AG04449 (cell line): ENCODE measurements around the gene LDLRAD4.

ENCODE experiments used
- CTCF ChIA-PET: fragments of 350-600 bp; formaldehyde crosslinking; extraction: SDS; loops from one replicate; lab custom pipeline; 2021; ENCODE audit warnings: antibody characterized with exemption; lab: Yijun Ruan, JAX
- POLR2A ChIA-PET: fragments of 400-600, 350-600 bp; formaldehyde crosslinking; extraction: SDS; loops from one replicate; lab custom pipeline; 2020; ENCODE audit warnings: antibody characterized with exemption, inconsistent platforms; lab: Yijun Ruan, JAX
- DNase-seq: peaks from one replicate; pipeline ENCODE4 v3.0.0-alpha.2; 2010; ENCODE audit warnings: low read depth, low spot score
- H3K4me3 ChIP-seq: 2 replicates; pipeline ENCODE4 v1.5.1; 2011; ENCODE audit warnings: low read depth, mild to moderate bottlenecking, control low read depth, low read length
- CTCF ChIP-seq: IDR thresholded peaks from one replicate; pipeline ENCODE4 v1.5.1; 2011; ENCODE audit warnings: mild to moderate bottlenecking, moderate library complexity, low read length, control low read depth, inconsistent platforms; ENCODE audit not compliant: insufficient read depth; ENCODE audit errors: missing control alignments

LDLRAD4 gene

GRCh38 chr18:13623871-13624270 lies 405.3 kb downstream of the LDLRAD4 start:
- DNase-seq: no peak
- H3K4me3 ChIP-seq: no peak overlapping the region
- ChIA-PET CTCF (interaction anchor here (1.5 kb wide), 1 partner anchor 408 kb away, joined by 5 read pairs; no protein-coding TSS in a partner anchor), POLR2A (no interaction called here)
- TF ChIP-seq CTCF: no peak

- H3K4me3 ChIP-seq: no peak overlapping the region
- DNase-seq: no peak
- TF ChIP-seq CTCF: no peak
- POLR2A ChIA-PET: no interaction called here
- CTCF ChIA-PET: no interaction called here
These were observed 406.1 kb downstream of the LDLRAD4 start for GRCh38 chr18:13624563-13625237.

GRCh38 chr18:13625355-13625754 lies 406.8 kb downstream of the LDLRAD4 start:
- DNase-seq: no peak
- H3K4me3 ChIP-seq: no peak overlapping the region
- TF ChIP-seq CTCF: no peak
- ChIA-PET POLR2A (no interaction called here), CTCF (no interaction called here)

- no peak for TF ChIP-seq CTCF
- ChIA-PET CTCF (interaction anchor here (1.4 kb wide), 1 partner anchor 410 kb away, joined by 5 read pairs; no protein-coding TSS in a partner anchor), POLR2A (no interaction called here)
- no peak for DNase-seq
- no peak overlapping the region for H3K4me3 ChIP-seq
These were observed 407.4 kb downstream of the LDLRAD4 start for GRCh38 chr18:13625843-13626543.

- no peak overlapping the region for H3K4me3 ChIP-seq
- no peak for TF ChIP-seq CTCF
- DNase-seq: no peak
- ChIA-PET POLR2A (no interaction called here), CTCF (interaction anchor here (1.4 kb wide), 1 partner anchor 410 kb away, joined by 5 read pairs; no protein-coding TSS in a partner anchor)
These were observed 408.0 kb downstream of the LDLRAD4 start for GRCh38 chr18:13626544-13626908.

- TF ChIP-seq CTCF: no peak
These were observed 409.1 kb downstream of the LDLRAD4 start for GRCh38 chr18:13627639-13628038.

More at GRCh38 chr18:13627639-13628038, 409.1 kb downstream of the LDLRAD4 start:
- POLR2A ChIA-PET: no interaction called here
- H3K4me3 ChIP-seq: no peak overlapping the region
- DNase-seq: no peak
- CTCF ChIA-PET: no interaction called here
